DMS114 treated with DMSO at 0.1 percent for 48 hours (cell line): ENCODE results near the gene ZFP1.
"Not testable (repeated sequence)": the region's sequence is repeated elsewhere in the genome, so short reads cannot be mapped to it uniquely, and the experiment has no call there.

Experiments
- DNase-seq: peaks from one replicate; lab custom pipeline; 2025; ENCODE audit not compliant: unreplicated experiment; lab: John Stamatoyannopoulos, UW

Gene ZFP1

DNA sequence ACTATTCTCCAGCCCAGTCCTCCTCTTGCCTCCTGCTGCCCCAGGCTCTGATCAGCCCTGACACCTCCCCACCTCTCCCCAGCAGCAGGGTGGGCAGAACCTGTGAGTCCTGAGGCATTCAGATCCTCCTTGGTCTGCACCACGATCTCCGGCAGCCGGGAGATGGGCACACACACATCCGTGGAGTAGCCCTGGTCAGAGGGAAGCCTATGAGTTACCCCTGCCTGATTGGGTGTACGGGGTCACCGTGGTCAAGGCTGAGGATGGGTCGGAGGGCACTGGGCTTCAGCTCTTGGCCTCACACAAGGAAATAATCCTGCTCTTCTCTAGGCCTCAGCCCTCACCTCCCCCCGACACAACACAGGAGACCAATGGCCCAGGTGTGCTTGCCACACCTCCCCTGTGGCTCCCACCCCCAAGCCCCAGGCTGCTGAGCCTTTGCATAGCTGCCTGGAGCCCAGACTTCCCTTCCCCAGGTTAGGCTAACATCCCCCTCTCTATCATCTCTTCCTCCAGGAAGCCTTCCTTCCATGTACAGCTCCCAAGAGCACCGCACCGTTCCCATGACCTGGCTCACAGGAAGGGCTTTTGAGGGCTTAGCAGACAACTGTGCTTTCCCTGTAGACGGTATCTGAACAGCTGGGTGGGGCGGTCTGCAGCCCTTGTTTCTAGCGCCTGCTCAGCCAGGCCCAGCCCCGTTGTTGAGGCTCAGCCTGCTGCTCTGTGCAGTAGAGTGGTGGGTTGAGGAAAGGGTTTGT is 35.4 kb upstream of the ZFP1 start:
- no peak for DNase-seq

DNA sequence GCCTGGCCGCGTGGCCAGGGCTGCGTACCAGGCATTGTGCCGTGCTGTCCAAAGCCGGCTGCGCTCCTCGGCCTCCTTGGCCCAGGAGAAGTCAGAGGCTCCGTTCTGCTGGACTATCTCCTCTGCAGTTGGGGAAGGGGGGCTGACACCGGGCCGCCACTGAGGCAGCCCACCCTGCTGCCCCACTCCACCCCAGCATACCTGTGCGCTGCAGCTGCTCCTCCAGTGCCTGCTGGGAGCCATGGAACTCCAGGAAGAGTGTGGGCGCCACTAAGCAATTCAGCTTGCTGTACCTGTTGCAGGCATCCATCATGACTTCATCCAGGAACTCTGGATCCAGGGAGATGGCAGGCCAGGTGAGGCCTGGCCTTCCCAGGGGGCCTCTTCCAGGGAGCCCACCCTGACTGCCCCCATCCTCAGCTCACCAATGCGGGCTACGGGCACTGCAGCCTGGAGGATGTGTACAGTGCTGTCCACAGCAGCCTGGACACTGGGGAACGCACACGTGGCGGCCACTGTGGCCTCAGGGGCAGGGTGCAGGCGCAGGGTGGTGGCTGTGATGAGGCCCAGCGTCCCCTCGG is 34.7 kb upstream of the ZFP1 start:
- DNase-seq = no peak

DNA sequence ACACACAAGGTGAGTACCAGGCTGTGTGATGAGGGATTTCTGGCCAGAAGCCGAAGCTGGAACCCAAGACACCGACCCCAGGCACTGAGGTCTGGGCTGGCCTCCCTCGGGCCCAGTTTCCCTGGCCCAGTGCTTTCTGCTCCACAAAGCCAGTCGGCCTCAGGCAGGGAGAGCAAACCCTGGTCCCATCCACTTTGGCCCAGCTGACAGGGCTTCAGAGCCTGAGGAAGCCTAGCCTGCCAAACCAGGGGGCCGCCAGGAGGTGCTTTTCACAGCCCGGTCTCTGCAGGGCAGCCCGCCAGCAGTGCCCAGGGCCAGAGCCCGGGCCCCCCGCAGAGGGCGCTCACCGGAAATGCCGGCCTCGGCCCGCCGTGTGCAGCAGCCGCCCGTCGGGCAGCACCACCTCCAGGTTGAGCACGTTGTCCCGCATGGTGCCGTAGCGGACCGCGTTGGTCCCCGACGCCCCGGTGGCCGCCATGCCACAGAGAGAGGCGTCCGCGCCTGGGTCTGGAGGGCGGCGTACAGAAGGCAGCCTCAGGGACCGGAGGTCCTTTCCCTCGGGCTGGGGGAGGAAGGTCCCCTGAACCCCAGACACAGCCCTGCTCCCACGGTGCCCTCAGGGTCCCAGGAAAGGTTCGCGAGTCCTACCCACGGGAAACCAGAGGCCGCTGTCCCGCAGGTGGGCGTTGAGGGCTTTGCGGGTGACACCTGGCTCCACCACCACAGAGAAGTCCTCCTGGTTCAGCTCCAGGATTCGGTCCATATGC is 34.0 kb upstream of the ZFP1 start:
- no peak for DNase-seq

DNA sequence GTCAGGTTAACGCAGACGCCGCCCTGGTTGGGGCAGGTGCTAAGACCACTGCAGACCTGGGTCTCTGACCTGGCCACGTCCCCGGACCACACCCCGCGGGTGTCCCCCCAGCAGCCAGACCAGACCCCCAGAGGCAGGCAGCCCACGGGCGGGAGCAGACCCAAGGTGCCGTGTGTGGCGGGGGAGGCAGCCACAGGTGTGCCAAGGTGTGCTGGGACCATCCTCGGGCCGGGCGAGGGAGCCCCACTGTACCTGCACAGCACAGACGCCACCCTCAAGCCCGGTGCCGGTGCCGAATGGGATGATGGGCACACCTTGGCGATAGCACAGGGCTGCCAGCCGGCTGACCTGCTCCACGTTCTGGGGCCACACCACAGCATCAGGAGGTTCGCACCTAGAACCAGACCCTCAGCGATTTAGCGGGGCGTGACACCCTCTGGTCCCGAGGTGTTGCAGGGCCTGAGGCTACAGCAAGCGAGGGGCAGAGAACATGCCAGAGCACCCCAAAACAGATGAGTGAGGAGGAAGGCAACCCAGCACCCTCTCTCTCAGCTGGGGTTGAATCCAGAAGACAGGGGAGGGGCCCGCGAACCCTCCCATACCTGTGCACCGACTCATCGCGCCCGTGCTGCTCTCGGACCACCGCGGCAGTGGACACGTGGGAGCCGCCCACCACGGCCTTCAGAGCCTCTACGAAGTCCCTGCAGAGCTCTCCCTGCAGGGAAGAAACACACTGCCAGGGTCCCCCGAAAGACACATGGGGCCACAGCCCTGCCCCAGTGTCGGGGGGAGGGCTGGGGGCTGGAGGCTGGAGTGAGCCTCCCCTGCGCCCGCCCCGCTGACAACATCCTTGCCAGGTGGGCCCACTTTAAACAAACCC is 33.1 kb upstream of the ZFP1 start:
- no peak for DNase-seq

DNA sequence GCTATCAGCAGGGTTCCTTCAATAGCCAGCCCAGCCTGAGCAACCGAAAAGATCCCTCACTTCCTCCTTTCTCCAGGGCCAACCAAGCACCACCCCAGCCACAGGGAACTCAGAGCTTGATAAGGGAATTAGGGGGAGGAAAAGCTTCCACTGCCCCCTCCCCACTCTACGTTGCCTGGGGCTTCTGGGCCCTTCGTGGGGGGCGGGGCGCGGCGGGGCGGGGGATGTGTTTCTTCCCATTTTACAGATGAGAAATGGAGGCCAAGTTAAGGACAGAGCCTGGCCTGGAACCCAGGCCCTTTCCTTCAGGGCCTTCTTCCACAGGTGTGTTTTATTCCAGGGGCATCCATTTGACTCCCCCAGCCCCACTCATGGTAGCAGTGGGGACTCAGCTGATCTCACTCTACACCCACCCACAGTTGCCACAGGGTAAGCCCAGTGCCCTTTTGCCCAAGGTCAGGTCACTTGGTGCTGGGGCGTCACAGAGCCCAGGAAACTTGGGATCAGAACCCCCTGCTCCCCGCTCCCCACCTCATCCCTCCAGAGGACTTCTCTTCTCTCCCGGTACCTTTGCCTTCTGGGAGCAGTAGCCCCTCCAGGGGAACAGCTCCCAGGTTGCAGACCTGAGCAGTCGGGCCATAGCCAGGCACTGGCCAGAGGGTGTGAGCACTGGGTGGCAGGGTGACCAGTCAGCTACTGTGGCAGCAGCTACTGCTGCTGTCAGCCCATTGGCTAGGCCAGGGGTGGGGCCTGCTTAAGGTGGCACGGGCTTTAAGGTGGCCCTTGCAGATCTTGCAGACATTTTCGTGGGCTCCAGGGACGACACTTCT is 32.0 kb upstream of the ZFP1 start, which contains the start of gene LDHD:
LDHD (minus strand) TSS at position 700 of the 830 bp plus-strand sequence; CDS start at position 640, 60 bp downstream.
- DNase-seq = peak; percentile 70

DNA sequence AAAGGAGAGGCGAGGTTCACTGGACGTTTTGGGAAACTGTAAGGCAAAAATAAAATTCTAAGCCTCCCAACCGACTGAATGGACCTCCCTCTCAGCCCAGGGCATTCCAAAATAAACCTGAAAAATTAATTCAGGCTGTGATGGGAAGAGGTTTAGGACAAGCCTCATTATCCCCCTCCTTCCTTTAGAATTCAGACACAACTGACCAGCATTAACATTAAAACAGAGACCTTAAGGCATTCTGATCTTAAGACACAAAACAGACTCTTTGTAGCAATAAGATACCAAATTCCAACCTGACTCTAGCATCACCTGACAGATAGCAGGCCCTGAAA is 31.4 kb upstream of the ZFP1 start:
- no peak for DNase-seq

DNA sequence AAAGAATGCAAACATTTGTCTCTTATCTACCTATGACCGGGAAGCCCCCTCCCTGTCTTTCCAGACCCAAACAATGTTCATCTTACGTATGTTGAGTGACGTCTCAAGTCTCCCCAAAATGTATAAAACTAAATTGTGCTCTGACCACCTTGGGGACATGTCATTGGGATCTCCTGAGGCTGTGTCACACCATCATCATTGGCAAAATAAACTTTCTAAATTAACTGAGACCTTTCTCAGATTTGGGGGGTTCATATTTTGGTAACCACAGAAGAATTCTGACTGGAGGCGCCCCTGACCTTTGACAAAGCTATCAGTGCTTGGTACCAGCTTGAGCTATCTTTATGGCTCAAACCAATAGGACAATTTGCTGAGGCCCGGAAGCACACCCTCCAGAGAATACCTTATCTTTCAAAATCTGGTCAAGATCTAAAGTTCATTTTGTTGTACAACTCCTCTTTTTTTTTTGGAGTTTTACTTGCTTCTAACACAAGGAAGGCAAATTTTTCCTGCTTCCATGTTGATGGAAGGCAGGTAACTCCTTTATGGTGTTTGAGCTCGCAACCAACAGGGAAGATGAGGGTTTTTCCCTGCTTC is 29.3 kb upstream of the ZFP1 start:
- DNase-seq = no peak

DNA sequence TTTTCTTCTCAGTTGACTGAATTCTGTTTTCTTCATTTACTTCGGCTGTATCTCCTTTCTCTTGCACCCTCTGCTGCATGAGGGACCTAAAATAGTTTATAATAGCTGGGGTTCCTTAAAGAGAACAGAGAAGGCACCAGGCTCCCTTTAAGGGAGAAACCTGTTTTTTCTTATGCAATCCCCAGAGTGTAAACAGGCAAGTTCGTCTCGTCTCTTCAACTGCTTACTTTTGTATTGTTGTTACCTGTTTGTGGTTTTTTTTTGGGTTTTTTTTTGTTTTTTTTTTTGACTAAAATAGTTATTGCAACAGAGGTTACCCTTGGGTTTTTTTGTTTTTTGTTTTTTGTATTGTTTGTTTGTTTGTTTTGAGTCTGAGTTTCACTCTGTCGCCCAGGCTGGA is 28.1 kb upstream of the ZFP1 start:
- DNase-seq = no peak

DNA sequence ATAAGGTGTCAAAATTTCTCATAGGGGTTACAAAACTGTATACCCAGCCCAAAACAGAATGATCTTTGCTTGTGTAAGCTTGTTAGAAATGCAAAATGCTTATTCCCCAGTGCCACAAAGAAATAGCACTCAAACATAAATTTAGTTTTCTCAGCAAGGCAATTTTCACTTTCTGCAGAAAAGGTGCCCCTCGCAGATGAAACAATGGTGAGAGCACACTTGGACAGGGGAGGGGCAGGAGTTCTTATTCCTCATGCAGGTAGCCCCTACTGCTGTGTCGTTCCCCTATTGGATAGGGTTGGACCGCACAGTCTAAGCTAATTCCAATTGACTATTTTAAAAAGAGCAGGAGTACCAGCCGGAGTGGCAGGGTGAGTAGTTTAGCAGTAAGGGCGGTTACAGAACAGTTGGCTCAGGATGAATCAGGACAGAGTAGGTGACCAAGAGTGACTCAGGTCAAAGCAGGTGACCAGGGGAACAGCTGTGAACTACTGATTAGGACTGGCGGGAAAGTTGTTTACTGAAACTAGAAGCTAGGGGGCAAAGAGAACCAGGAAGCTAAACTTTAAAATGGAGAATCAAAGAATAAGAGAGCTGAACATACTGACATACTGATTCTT is 26.3 kb upstream of the ZFP1 start:
- DNase-seq = no peak

DNA sequence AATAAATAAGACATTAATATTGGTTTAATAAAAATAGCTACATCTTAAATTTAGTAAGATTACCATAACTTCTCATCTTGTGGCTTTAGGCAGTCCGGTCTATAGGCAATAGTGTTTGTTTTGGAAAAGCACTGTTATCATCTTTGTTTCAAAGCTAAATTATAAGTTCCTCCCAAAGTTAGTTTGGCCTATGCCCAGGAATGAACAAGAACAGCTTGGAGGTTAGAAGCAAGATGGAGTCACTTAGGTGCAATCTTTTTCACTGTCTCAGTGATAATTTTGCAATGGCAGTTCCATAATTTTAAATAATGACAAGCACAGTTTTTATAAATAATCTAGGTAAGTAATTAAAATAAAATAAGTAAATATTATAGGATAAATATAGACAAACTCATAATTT is 25.7 kb upstream of the ZFP1 start:
- DNase-seq = no peak

DNA sequence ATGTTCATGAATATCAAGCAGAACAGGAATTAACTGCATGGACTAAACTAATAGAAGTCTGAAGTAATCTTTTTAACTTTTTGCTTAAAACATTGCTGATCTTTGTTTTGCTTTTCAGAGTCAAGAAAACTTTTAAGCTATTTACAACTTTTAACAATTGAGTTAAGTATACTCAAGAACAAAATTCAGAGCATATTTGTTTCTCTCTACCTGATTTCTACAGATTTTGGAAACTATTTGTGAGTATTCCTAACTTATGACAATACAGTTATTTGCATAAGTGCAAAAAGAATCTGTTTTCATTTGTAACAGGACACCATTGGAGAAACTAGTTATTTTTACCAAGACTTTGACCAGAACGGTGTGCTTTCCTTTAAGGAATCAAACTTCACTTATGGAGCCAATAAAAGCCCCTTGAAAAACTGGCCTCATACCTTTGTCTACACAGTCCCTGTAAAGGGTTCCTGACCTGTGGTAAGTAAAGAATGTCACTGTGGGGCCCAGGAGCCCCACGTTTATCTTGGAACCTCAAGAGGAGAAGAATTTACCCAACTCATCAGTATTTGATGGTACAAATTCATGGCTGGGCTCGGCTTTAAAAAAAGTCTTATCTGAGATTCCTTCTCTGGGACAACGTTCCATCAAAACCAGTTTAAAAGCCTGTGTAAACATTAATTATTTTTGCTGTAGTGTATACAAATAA is 20.5 kb upstream of the ZFP1 start:
- DNase-seq = no peak

DNA sequence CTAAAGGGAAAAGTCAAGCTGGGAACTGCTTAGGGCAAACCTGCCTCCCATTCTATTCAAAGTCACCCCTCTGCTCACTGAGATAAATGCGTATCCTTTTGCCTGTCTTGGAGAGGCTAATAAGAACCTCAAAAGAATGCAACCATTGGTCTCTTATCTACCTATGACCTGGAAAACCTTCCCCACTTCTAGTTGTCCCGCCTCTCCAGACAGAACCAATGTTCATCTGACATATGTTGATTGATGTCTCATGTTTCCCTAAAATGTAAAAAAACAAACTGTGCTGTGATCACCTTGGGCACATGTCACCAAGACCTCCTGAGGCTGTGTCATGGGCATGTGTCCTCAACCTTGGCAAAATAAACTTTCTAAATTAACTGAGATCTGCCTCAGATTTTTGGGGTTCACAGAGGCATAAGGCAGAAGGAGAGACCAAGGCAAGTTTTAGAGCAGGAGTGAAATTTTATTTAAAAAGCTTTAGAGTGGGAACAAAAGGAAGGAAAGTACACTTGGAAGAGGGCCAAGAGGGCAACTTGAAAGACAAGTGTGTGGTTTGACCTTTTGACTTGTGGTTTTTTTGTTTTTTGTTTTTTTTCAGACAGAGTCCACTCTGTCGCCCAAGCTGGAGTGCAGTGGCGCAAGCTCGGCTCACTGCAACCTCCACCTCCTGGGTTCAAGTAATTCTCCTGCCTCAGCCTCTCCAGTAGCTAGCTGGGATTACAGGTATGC is 18.7 kb upstream of the ZFP1 start:
- DNase-seq = not testable (repeated sequence)

DNA sequence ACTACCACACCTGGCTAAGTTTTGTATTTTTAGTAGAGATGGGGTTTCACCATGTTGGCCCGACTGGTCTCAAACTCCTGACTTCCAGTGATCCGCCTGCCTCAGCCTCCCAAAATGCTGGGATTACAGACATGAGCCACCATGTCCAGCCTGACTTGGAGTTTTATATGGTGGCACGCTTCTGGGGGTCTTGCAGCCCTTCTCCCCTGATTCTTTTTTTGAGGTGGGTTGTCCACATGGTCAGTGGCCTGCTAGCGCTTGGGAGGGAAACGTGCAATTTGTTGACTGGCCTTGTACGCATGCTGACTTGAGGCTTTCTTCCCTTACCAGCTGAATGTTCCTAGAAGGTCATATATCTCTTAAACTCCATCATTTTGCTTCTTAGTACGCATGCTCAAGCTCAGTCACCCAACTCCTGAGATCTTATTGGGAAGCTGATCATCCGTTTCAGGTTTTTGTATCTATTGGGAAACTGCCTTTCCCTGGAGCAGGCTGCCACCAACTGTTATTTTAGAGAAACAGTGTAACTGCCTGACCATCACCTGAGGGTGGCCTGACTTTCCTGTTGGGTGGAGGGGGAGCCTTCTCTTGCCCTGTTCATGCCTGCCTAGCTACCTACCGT is 18.1 kb upstream of the ZFP1 start:
- no peak for DNase-seq

DNA sequence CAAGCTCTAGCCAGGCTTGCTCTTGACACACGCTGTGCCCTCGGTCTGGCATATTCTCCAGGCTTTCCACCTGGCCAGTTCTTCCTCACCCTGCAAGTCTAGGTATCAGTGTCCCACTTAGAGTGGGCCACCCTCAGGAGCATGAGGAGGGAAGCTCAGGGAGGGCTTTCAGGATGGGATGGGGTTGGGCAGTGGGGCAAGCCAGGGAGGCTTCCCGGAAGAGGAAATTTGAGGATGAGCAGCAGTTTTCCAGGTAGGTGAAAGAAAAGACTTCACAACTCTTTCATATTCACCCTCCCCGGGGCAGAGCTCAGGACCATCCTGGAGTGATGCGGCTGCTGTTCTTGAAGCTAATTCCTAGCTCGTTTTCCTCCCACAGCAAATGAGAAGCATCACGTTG is 17.2 kb upstream of the ZFP1 start:
- DNase-seq = no peak

DNA sequence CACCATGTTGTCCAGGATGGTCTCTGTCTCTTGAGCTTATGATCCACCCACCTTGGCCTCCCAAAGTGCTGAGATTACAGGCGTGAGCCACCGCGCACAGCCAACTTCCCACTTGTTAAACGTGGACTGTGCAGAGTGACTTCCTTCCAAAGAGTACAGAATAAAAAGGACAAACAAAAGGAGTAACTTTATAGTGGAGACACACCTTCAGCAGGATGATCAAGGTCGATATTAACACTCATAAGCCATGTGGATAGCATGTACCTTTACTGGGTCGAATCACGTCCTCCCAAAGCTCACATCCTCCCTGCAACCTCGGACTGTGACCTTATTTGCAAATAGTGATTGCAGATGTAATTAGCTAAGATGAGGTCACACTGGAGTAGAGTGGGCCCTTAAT is 10.1 kb upstream of the ZFP1 start:
- DNase-seq = no peak

DNA sequence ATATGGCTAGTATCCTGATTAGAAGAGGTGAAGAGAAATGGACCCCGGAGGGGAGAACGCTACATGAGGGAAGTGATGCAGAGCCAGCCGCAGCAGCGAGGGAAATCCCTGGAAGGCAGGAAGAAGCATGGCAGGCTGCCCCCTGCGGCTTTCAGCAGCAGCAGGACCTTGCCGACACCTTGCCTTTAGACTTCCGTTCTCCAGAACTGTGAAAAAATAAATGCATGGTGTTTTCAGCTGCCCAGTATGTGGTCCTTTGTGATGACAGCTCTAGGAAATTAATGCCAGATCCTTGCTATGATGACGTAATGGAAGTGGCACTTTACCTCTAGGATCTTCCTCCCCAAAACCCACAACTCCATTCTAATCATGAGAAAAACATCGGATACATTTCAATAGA is 9.7 kb upstream of the ZFP1 start:
- DNase-seq = no peak

DNA sequence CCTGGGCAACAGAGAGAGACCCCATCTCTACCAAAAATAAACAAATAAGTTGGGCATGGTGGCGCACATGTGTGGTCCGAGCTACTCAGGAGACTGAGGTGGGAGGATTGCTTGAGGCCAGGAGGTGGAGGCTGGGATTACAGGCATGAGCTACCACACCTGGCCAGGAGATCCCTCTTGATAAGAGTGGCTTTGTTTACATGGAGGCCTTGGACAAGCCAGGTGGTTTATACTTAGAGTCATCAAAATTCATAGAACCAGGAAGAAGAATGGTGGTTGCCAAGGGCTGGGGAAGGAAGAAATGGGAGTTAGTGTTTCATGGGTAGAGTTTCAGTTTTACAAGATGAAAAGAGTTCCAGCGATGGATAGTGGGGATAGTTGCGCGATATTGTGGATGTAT is 8.8 kb upstream of the ZFP1 start:
- no peak for DNase-seq

DNA sequence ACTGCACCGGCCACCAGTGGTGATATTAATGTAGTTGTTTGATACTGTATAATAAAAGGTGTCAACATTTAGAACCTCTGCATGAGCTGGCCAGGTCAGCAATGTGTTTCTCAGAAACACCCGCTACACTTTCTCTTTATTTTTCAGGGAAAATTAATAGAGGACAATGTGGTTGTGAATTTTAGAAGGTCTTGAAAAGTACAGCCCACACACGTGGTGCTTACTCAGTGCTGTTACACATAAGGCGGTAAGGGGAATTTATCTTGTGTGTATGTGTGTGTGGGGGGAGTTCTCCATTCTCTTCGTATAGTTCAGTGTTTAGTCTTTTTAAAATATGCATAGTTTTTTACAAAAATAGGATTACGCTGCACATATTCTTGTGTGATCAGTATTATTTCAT is 4.4 kb upstream of the ZFP1 start:
- DNase-seq = no peak
